K562 (cell line): ENCODE measurements around the gene IP6K3.

Experiments used
- CCAR2 ChIP-seq: fragments of 200-400 bp; formaldehyde crosslinking; IDR thresholded peaks from 2 replicates; pipeline ENCODE4 v1.6.1; 2017; ENCODE audit warnings: mild to moderate bottlenecking, low read depth, low read length
- CEBPB ChIP-seq: fragments of 450-650 bp; IDR thresholded peaks from 2 replicates; pipeline ENCODE4 v1.6.1; 2016; ENCODE audit warnings: missing genetic modification characterization, missing compliant biosample characterization
- CREM ChIP-seq: IDR thresholded peaks from 2 replicates; pipeline ENCODE4 v1.6.1; 2014; ENCODE audit warnings: antibody characterized with exemption, low read depth
- EZH2 ChIP-seq: IDR thresholded peaks from 2 replicates; pipeline ENCODE4 v1.6.1; 2012; ENCODE audit warnings: low read depth, mild to moderate bottlenecking, inconsistent platforms, low read length, borderline replicate concordance
- JUN ChIP-seq, 2 experiments: sonication (generic) in 1 of 2; formaldehyde crosslinking in 1 of 2; IDR thresholded peaks; 2 replicates each; pipeline versions ENCODE4 v1.6.1 to v1.8.0; 2012 to 2022; ENCODE audit warnings: borderline replicate concordance in 2 of 2, mild to moderate bottlenecking in 2 of 2, improper control_type of control experiment in 1 of 2, low read depth in 1 of 2, low read length in 1 of 2, missing genetic modification reagents in 1 of 2
- MTA3 ChIP-seq: fragments of 450-650 bp; formaldehyde crosslinking; IDR thresholded peaks from 2 replicates; pipeline ENCODE4 v1.6.1; 2017; ENCODE audit warnings: mild to moderate bottlenecking, borderline replicate concordance
- MXI1 ChIP-seq: IDR thresholded peaks from 2 replicates; pipeline ENCODE4 v1.6.1; 2011; ENCODE audit warnings: low read depth, mild to moderate bottlenecking, improper control_type of control experiment, low read length
- NR2C2 ChIP-seq, 2 experiments: fragments of 200-800 bp in 1 of 2; sonication (Bioruptor generic) in 1 of 2; sonication (generic) in 1 of 2; formaldehyde crosslinking in 1 of 2; IDR thresholded peaks; 2 replicates each; pipeline versions ENCODE4 v1.6.1 to v1.8.0; 2016 to 2022; ENCODE audit warnings: mild to moderate bottlenecking in 1 of 2, missing compliant biosample characterization in 1 of 2, missing genetic modification characterization in 1 of 2, missing genetic modification reagents in 1 of 2
- POLR2A ChIP-seq: fragments of 450-650 bp; conservative IDR thresholded peaks from 2 replicates; pipeline ENCODE4 v1.6.1; 2016
- POU5F1 ChIP-seq: fragments of 150-350 bp; IDR thresholded peaks from 2 replicates; pipeline ENCODE4 v1.6.1; 2014; ENCODE audit warnings: borderline replicate concordance, low read length, low read depth, mild to moderate bottlenecking; ENCODE audit not compliant: partially characterized antibody
- RAD21 ChIP-seq, 2 experiments: fragments of 250-450 bp in 1 of 2; fragments of 450-650 bp in 1 of 2; sonication (Bioruptor Pico) in 1 of 2; formaldehyde crosslinking in 1 of 2; IDR thresholded peaks in 1 of 2; conservative IDR thresholded peaks in 1 of 2; 2 replicates each; pipeline versions ENCODE4 v1.4.0 to v1.8.0; 2020 to 2022; ENCODE audit warnings: mild to moderate bottlenecking in 2 of 2, moderate library complexity in 1 of 2
- SREBF2 ChIP-seq: sonication (generic); formaldehyde crosslinking; IDR thresholded peaks from 2 replicates; pipeline ENCODE4 v1.4.0; 2020; ENCODE audit warnings: mild to moderate bottlenecking, missing genetic modification reagents
- TAF1 ChIP-seq: IDR thresholded peaks from 2 replicates; pipeline ENCODE4 v1.6.1; 2011; ENCODE audit warnings: mild to moderate bottlenecking, low read length, moderate library complexity; ENCODE audit not compliant: insufficient read depth, control insufficient read depth, severe bottlenecking; ENCODE audit errors: extremely low read depth
- YY1 ChIP-seq, 3 experiments: IDR thresholded peaks; 2 replicates each; pipeline ENCODE4 v1.6.1; 2011; ENCODE audit warnings: low read length in 2 of 3, mild to moderate bottlenecking in 2 of 3, moderate library complexity in 2 of 3, borderline replicate concordance in 1 of 3, control low read depth in 1 of 3, low read depth in 1 of 3; ENCODE audit not compliant: insufficient read depth in 3 of 3, insufficient replicate concordance in 2 of 3, control insufficient read depth in 1 of 3, insufficient read length in 1 of 3; ENCODE audit errors: extremely low read depth in 1 of 3

DNA sequence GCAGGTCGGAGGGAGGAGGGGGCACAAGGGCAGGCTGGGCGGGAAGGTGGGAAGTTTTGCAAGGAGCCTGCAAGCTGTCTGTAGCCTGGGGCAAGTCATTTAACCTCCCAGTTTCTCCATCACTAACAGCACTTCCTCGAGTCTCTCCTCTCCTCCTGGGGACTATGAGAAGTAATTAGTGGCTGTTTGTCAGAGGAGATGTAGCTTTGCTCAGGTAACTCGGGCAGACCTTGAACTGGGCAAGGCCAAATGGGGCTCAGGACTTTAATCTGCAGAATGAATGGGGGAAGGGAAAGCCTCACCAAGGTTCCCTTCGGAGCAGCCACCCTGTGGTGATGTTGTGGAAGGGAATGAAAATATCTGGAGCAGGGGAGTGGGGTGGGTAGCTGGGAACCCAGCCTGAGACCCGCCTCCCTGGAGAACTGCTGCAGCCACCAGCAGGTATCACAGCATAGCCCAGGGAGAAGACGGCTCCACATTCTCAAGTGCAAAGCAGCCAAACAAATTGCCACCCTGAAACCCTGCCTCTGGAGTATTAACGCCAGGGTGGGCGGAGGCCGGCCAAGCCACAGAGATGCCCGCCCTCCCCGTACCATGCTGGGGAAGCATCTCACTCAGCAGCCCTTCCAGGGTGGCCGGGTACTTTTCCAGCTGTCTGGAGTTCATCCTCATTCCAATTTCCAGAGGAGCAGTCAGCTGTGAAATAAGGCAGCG is 48.4 kb upstream of the IP6K3 start:
- TF ChIP-seq RAD21 (CRISPR knock-in tag; conservative IDR thresholded peaks at IDR 0.05 in 1 of 2, IDR thresholded peaks at IDR 0.05 in 1 of 2) (no peak), CREM (no peak), POLR2A (no peak), POU5F1 (no peak), SREBF2 (CRISPR knock-in tag) (no peak), TAF1 (no peak), MXI1 (no peak), EZH2 (no peak), NR2C2 (CRISPR knock-in tag; IDR thresholded peaks at IDR 0.05) (no peak), NR2C2 (tag; IDR thresholded peaks at IDR 0.05) (no peak), CEBPB (tag) (no peak), JUN (IDR thresholded peaks at IDR 0.05; ENCODE audit: borderline replicate concordance, low read depth, low read length) (no peak), JUN (CRISPR knock-in tag; IDR thresholded peaks at IDR 0.05; ENCODE audit: borderline replicate concordance) (no peak), MTA3 (no peak), YY1 (IDR thresholded peaks at IDR 0.05; ENCODE audit: borderline replicate concordance in 1 of 3, control insufficient read depth in 1 of 3, extremely low read depth in 1 of 3, insufficient read depth in 3 of 3, insufficient read length in 1 of 3, insufficient replicate concordance in 2 of 3, low read depth in 1 of 3, low read length in 2 of 3) (no peak), CCAR2 (no peak)
